ENCODE results near the gene VPS72. TPM values are rescaled to one million over a fixed set of nuclear protein-coding genes. Genes with fewer than 3 reads are reported as not detected.
A peak's percentile ranks its signal among the peaks of the same experiment; 100 is the strongest.

VPS72 gene
- 134 and 135 TPM in 2 replicates for total RNA-seq
- long read RNA-seq, transcript VPS72-202 (6 exons, 1,527 nt) = major isoform, 28 of 29 reads
- long read RNA-seq, partial matches to known transcripts = 0 of 29 reads
- long read RNA-seq, other reads (novel, unspliced or antisense) = 1 of 29 reads

- no peaks in the 10 kb centered on the region for H3K9me3 Mint-ChIP-seq
- peak; percentile 67 for DNase-seq (ENCODE audit: low read depth, low spot score)
- peak within 1 kb of the TSS; percentile 99 for H3K27ac Mint-ChIP-seq (ENCODE audit: unreplicated experiment)
- peaks cover 22% of the 10 kb centered on the region for H3K27me3 Mint-ChIP-seq (ENCODE audit: low read depth)
- peaks cover 4% of the 10 kb centered on the region for H3K36me3 Mint-ChIP-seq (ENCODE audit: low read depth)
- peak within 1 kb of the TSS; percentile 100 for H3K4me3 Mint-ChIP-seq
- no peak for TF ChIP-seq CTCF (conservative IDR thresholded peaks at IDR 0.05)
- H3K4me1 Mint-ChIP-seq = peaks cover 26% of the 10 kb centered on the region
These were observed at the start of gene VPS72 for GRCh38 chr1:151189637-151190445. TSS of gene VPS72 (minus strand) at chr1:151190197. CDS start at chr1:151190121, 76 bp downstream.

- H3K9me3 Mint-ChIP-seq = no peaks in the 10 kb centered on the region
- no peak for DNase-seq (ENCODE audit: low read depth, low spot score)
- peaks cover 27% of the 10 kb centered on the region for H3K36me3 Mint-ChIP-seq (ENCODE audit: low read depth)
- no peaks in the 10 kb centered on the region for H3K4me1 Mint-ChIP-seq
- H3K4me3 Mint-ChIP-seq = no peak overlapping the region
- no peak for TF ChIP-seq CTCF (conservative IDR thresholded peaks at IDR 0.05)
- H3K27ac Mint-ChIP-seq (ENCODE audit: unreplicated experiment) = no peak overlapping the region
- H3K27me3 Mint-ChIP-seq (ENCODE audit: low read depth) = no peaks in the 10 kb centered on the region
These were observed 48.4 kb upstream of the VPS72 start for GRCh38 chr1:151238467-151238739.

GRCh38 chr1:151237678-151238466 lies 47.9 kb upstream of the VPS72 start:
- peaks cover 27% of the 10 kb centered on the region for H3K36me3 Mint-ChIP-seq (ENCODE audit: low read depth)
- H3K4me3 Mint-ChIP-seq = no peak overlapping the region
- H3K9me3 Mint-ChIP-seq = no peaks in the 10 kb centered on the region
- no peak overlapping the region for H3K27ac Mint-ChIP-seq (ENCODE audit: unreplicated experiment)
- H3K4me1 Mint-ChIP-seq = no peaks in the 10 kb centered on the region
- no peak for DNase-seq (ENCODE audit: low read depth, low spot score)
- H3K27me3 Mint-ChIP-seq (ENCODE audit: low read depth) = no peaks in the 10 kb centered on the region
- no peak for TF ChIP-seq CTCF (conservative IDR thresholded peaks at IDR 0.05)

- Mint-ChIP-seq H3K4me3 (no peak overlapping the region), H3K36me3 (ENCODE audit: low read depth) (peaks cover 30% of the 10 kb centered on the region), H3K27me3 (ENCODE audit: low read depth) (no peaks in the 10 kb centered on the region), H3K27ac (ENCODE audit: unreplicated experiment) (no peak overlapping the region), H3K4me1 (no peaks in the 10 kb centered on the region), H3K9me3 (no peaks in the 10 kb centered on the region)
- no peak for DNase-seq (ENCODE audit: low read depth, low spot score)
- TF ChIP-seq CTCF (conservative IDR thresholded peaks at IDR 0.05) = no peak
These were observed 45.2 kb upstream of the VPS72 start for GRCh38 chr1:151235235-151235634.

- H3K36me3 Mint-ChIP-seq (ENCODE audit: low read depth) = no peaks in the 10 kb centered on the region
- no peak for TF ChIP-seq CTCF (conservative IDR thresholded peaks at IDR 0.05)
- H3K4me1 Mint-ChIP-seq = no peaks in the 10 kb centered on the region
- H3K9me3 Mint-ChIP-seq = no peaks in the 10 kb centered on the region
- H3K27ac Mint-ChIP-seq (ENCODE audit: unreplicated experiment) = no peak overlapping the region
- no peaks in the 10 kb centered on the region for H3K27me3 Mint-ChIP-seq (ENCODE audit: low read depth)
- DNase-seq (ENCODE audit: low read depth, low spot score) = no peak
- H3K4me3 Mint-ChIP-seq = no peak overlapping the region
These were observed 32.1 kb upstream of the VPS72 start for GRCh38 chr1:151222130-151222529.
